OCI-LY3 (cell line): ENCODE measurements around the gene VPS26A.

ENCODE experiments used
- H2AFZ ChIP-seq: fragments of 200-600, 300-600 bp; shearing (Covaris generic); 2 replicates; pipeline ENCODE4 v1.6.0; 2014; ENCODE audit warnings: antibody characterized with exemption, low read depth, low read length
- H3K27ac ChIP-seq: fragments of 200-600, 300-600 bp; sonication (generic); 2 replicates; pipeline ENCODE4 v1.5.1; 2014; ENCODE audit warnings: mild to moderate bottlenecking, low read length, moderate library complexity, mixed read lengths
- H3K27me3 ChIP-seq: fragments of 200-600, 300-600 bp; sonication (generic); 2 replicates; pipeline ENCODE4 v1.6.1; 2014; ENCODE audit warnings: low read depth, low read length, mixed read lengths
- H3K36me3 ChIP-seq: fragments of 200-600, 300-600 bp; sonication (generic); replicated peaks from 2 replicates; pipeline ENCODE3; 2014; ENCODE audit warnings: low read depth, low read length, mixed read lengths
- H3K4me1 ChIP-seq: fragments of 300-600, 200-600 bp; sonication (generic); 2 replicates; pipeline ENCODE4 v1.6.1; 2014; ENCODE audit warnings: low read length, mixed read lengths
- H3K4me2 ChIP-seq: fragments of 200-600, 300-600 bp; sonication (generic); 2 replicates; pipeline ENCODE4 v1.6.1; 2014; ENCODE audit warnings: low read length, mixed read lengths
- H3K4me3 ChIP-seq: fragments of 300-600, 200-600 bp; sonication (generic); 2 replicates; pipeline ENCODE4 v1.5.1; 2014; ENCODE audit warnings: antibody characterized with exemption, mild to moderate bottlenecking, low read length, moderate library complexity
- H3K79me2 ChIP-seq: fragments of 300-600, 200-600 bp; shearing (Covaris generic); 2 replicates; pipeline ENCODE4 v1.6.1; 2014; ENCODE audit warnings: mild to moderate bottlenecking, low read length, mixed read lengths
- H3K9ac ChIP-seq: fragments of 300-600, 200-600 bp; shearing (Covaris generic); 2 replicates; pipeline ENCODE4 v1.6.0; 2014; ENCODE audit warnings: mild to moderate bottlenecking, low read length, moderate library complexity
- H3K9me3 ChIP-seq: fragments of 200-600, 300-600 bp; shearing (Covaris generic); 2 replicates; pipeline ENCODE4 v1.6.1; 2014; ENCODE audit warnings: low read length, mixed read lengths; ENCODE audit not compliant: insufficient read depth
- H4K20me1 ChIP-seq: fragments of 200-600, 300-600 bp; sonication (generic); 2 replicates; pipeline ENCODE4 v1.6.1; 2016; ENCODE audit warnings: low read length, mixed read lengths; ENCODE audit not compliant: insufficient read depth
- EZH2phosphoT487 ChIP-seq: fragments of 200-600 bp; shearing (Covaris generic); IDR thresholded peaks from 2 replicates; pipeline ENCODE4 v1.6.1; 2018; ENCODE audit warnings: antibody characterized with exemption, mixed run types, low read depth
- TF ChIP-seq, protein P1 (sequence below): fragments of 200-600, 300-600 bp; sonication (generic); IDR thresholded peaks from 2 replicates; pipeline ENCODE4 v1.5.1; 2014; ENCODE audit warnings: antibody characterized with exemption, low read length, low read depth

The VPS26A gene

DNA sequence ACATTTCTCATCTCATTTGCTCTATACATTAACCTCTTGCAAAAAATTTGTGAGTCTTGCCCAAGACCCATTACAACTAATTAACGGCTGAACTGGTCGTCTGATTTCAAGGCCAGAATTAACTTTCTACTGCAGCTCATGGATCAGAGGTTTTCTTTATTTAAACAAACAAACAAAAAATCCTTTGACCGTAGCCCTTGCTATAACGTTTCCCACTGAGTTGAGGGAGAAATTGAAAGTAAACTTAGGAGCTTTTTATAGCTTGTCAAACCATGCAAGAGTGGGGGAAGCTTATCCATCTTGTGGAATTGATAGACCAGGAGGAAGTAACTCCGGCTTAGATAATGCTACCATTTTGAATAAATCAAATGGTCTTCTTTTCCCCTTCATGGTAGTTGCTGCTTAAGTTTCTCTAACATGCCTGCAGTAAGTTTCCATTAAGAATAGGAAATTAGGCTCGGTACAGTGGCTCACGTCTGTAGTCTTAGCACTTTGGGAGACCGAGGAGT is 32.8 kb upstream of the VPS26A start:
- peaks cover 39% of the 10 kb centered on the region for H4K20me1 ChIP-seq
- peaks cover 13% of the 10 kb centered on the region for H3K36me3 ChIP-seq
- peaks cover 46% of the 10 kb centered on the region for H3K4me1 ChIP-seq
- H3K79me2 ChIP-seq: peaks cover 53% of the 10 kb centered on the region
- no peak for TF ChIP-seq EZH2phosphoT487
- TF ChIP-seq, protein P1, sequence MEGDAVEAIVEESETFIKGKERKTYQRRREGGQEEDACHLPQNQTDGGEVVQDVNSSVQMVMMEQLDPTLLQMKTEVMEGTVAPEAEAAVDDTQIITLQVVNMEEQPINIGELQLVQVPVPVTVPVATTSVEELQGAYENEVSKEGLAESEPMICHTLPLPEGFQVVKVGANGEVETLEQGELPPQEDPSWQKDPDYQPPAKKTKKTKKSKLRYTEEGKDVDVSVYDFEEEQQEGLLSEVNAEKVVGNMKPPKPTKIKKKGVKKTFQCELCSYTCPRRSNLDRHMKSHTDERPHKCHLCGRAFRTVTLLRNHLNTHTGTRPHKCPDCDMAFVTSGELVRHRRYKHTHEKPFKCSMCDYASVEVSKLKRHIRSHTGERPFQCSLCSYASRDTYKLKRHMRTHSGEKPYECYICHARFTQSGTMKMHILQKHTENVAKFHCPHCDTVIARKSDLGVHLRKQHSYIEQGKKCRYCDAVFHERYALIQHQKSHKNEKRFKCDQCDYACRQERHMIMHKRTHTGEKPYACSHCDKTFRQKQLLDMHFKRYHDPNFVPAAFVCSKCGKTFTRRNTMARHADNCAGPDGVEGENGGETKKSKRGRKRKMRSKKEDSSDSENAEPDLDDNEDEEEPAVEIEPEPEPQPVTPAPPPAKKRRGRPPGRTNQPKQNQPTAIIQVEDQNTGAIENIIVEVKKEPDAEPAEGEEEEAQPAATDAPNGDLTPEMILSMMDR: no peak
- no peaks in the 10 kb centered on the region for H3K9me3 ChIP-seq
- no peak overlapping the region for H3K4me3 ChIP-seq
- H3K27ac ChIP-seq: no peak overlapping the region
- no peak overlapping the region for H2AFZ ChIP-seq
- H3K27me3 ChIP-seq: no peaks in the 10 kb centered on the region
- H3K4me2 ChIP-seq: peak overlapping the region; percentile 12; the same call in 1 of the 2 replicates
- no peak overlapping the region for H3K9ac ChIP-seq

DNA sequence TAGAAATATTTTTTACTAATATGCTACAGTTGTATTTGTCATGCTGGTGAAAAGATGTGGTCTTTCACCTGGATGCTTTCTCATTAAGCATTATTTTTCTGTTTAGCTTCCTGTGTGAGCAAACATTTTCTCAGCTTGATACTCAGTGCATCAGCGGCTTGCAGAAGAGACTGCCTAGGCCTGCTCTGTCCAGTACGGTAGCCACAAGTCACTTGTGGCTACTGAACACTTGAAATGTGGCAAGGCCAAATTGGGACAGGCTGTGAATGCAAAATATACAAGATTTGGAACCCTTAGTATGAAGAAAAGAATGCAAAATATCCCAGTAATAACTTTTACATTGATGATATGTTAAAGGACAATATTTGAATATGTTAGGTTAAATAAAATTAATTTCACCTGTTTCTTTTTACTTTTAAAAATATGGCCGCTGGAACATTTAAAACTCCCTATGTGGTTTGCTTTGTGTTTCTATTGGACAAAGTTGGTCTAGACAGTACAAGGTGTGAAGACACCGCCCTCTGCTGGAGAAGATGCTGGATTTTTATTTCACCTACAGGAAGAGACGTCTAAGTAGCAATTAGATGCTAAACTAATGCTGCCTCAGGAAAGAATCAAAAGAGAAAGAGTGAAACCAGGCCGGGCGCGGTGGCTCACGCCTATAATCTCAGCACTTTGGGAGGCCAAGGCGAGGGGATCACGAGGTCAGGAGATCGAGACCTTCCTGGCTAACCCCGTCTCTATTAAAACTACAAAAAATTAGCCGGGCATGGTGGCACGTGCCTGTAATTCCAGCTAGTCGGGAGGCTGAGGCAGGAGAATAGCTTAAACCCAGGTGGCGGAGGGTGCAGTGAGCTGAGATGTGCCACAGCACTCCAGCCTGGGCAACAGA is 30.8 kb upstream of the VPS26A start:
- Histone ChIP-seq H3K9me3 (no peaks in the 10 kb centered on the region), H3K36me3 (peaks cover 19% of the 10 kb centered on the region), H4K20me1 (peaks cover 47% of the 10 kb centered on the region), H3K27me3 (no peaks in the 10 kb centered on the region), H2AFZ (no peak overlapping the region), H3K9ac (no peak overlapping the region), H3K27ac (0 out of 2 replicates have a peak overlapping the region, but pooled peaks have one; percentile 10), H3K79me2 (peaks cover 56% of the 10 kb centered on the region), H3K4me3 (no peak overlapping the region), H3K4me2 (peak overlapping the region; percentile 15; the same call in 1 of the 2 replicates), H3K4me1 (peaks cover 42% of the 10 kb centered on the region)
- TF ChIP-seq, protein P1: peak; percentile 65
- TF ChIP-seq EZH2phosphoT487: no peak

DNA sequence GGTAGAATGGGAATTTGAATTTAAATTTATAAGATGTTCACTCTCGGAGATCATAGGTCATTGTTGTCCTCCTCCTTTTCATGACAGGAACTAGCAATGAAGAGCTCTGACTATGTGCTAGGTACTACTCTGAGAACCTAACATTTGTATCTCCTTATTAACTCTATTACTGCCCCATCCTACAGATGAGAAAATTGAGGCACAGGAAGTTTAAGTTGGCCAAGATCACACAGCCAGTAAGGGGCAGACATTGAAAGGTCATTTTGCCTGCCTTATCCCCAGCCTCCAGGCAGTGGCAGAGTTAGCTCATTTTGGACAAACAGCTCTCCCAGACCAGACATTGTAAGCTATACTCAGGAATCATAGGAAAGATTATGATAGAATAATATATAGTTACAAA is 30.0 kb upstream of the VPS26A start:
- Histone ChIP-seq H3K4me3 (no peak overlapping the region), H3K27me3 (no peaks in the 10 kb centered on the region), H2AFZ (no peak overlapping the region), H3K4me1 (peaks cover 41% of the 10 kb centered on the region), H3K27ac (no peak overlapping the region), H3K4me2 (no peak overlapping the region), H3K9me3 (no peaks in the 10 kb centered on the region), H4K20me1 (peaks cover 47% of the 10 kb centered on the region), H3K79me2 (peaks cover 49% of the 10 kb centered on the region), H3K9ac (no peak overlapping the region), H3K36me3 (peaks cover 19% of the 10 kb centered on the region)
- TF ChIP-seq, protein P1: no peak
- TF ChIP-seq EZH2phosphoT487: no peak

DNA sequence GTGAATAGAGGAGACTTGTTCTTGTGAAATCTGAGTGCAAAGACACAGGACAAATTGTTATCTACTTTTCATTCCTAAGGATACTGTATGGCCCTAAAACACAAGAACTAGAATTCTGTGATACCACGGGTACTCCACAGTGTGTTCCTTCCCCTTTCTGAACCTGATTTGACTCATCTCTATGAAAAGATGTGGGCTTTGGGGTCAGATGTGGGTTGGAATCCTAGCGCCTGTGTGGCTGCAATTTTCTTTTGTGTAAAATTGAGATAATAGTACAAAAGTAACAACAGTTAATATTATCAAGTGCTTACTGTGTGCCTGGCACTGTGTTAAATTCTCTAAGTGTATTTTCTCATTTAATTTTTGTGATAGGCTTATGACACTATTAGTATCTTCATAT is 27.9 kb upstream of the VPS26A start:
- H3K79me2 ChIP-seq: peaks cover 29% of the 10 kb centered on the region
- TF ChIP-seq EZH2phosphoT487: no peak
- TF ChIP-seq, protein P1: no peak
- H3K4me1 ChIP-seq: peaks cover 20% of the 10 kb centered on the region
- peaks cover 6% of the 10 kb centered on the region for H3K36me3 ChIP-seq
- no peaks in the 10 kb centered on the region for H3K27me3 ChIP-seq
- no peak overlapping the region for H3K4me3 ChIP-seq
- H4K20me1 ChIP-seq: peaks cover 37% of the 10 kb centered on the region
- no peaks in the 10 kb centered on the region for H3K9me3 ChIP-seq
- H3K9ac ChIP-seq: no peak overlapping the region
- no peak overlapping the region for H3K27ac ChIP-seq
- H3K4me2 ChIP-seq: peak overlapping the region; percentile 36
- H2AFZ ChIP-seq: no peak overlapping the region
